HG02973 (cell line): ENCODE measurements around the gene RGS11.
"Not testable (repeated sequence)": the region's sequence is repeated elsewhere in the genome, so short reads cannot be mapped to it uniquely, and the experiment has no call there.

Experiments used
- ATAC-seq: cut with Tn5 transposase; IDR thresholded peaks from one replicate; pipeline ENCODE4 v1.9.1; 2021; ENCODE audit warnings: moderate library complexity; ENCODE audit not compliant: unreplicated experiment

Gene RGS11

GRCh38 chr16:280991-281659 is 5.4 kb upstream of the RGS11 start:
- ATAC-seq: no peak

GRCh38 chr16:280552-280951 is 4.8 kb upstream of the RGS11 start, which contains the start of gene ARHGDIG:
TSS of gene ARHGDIG (plus strand) at chr16:280591. CDS start at chr16:280681, 90 bp downstream.
- ATAC-seq: no peak

GRCh38 chr16:280005-280460 is 4.3 kb upstream of the RGS11 start:
- ATAC-seq: no peak

GRCh38 chr16:279531-279930 is 3.8 kb upstream of the RGS11 start:
- ATAC-seq: no peak

GRCh38 chr16:278863-279366 is 3.2 kb upstream of the RGS11 start:
- ATAC-seq: no peak

GRCh38 chr16:276426-277077 is 808 bp upstream of the RGS11 start:
- ATAC-seq: no peak

- ATAC-seq: no peak
Measured at GRCh38 chr16:275041-275641, 603 bp downstream of the RGS11 start.

- ATAC-seq: no peak
Measured at GRCh38 chr16:273547-274421, 2.0 kb downstream of the RGS11 start.

- ATAC-seq: no peak
Measured at GRCh38 chr16:272633-273546, 2.9 kb downstream of the RGS11 start.

- ATAC-seq: no peak
Measured at GRCh38 chr16:270381-271255, 5.1 kb downstream of the RGS11 start.

- ATAC-seq: no peak
Measured at GRCh38 chr16:269061-269796, 6.5 kb downstream of the RGS11 start.

- no peak for ATAC-seq
Measured at GRCh38 chr16:268141-269053, 7.3 kb downstream of the RGS11 start.

GRCh38 chr16:267562-267961 is 8.2 kb downstream of the RGS11 start:
- ATAC-seq: not testable (repeated sequence)

GRCh38 chr16:266258-267164 is 9.2 kb downstream of the RGS11 start:
- no peak for ATAC-seq

- ATAC-seq: no peak
Measured at GRCh38 chr16:265711-266110, 10.0 kb downstream of the RGS11 start.

GRCh38 chr16:265002-265529 is 10.7 kb downstream of the RGS11 start:
- no peak for ATAC-seq
